HG02623 (cell line): ENCODE results near the gene ERAL1.
"Not testable (repeated sequence)": the region's sequence is repeated elsewhere in the genome, so short reads cannot be mapped to it uniquely, and the experiment has no call there.

ENCODE experiments used
- ATAC-seq: cut with Tn5 transposase; IDR thresholded peaks from one replicate; pipeline ENCODE4 v1.9.1; 2021; ENCODE audit warnings: moderate library complexity; ENCODE audit not compliant: unreplicated experiment

The ERAL1 gene

GRCh38 chr17:28897769-28898526 is 43.1 kb downstream of the ERAL1 start:
- no peak for ATAC-seq

GRCh38 chr17:28898527-28898955 is 43.7 kb downstream of the ERAL1 start:
- no peak for ATAC-seq

GRCh38 chr17:28899212-28899815 is 44.5 kb downstream of the ERAL1 start:
- no peak for ATAC-seq

- no peak for ATAC-seq
These were observed 46.3 kb downstream of the ERAL1 start for GRCh38 chr17:28900986-28901726.

GRCh38 chr17:28901866-28902818 is 47.3 kb downstream of the ERAL1 start:
- peak; percentile 29 for ATAC-seq

- ATAC-seq, result peak; percentile 78
These were observed 48.2 kb downstream of the ERAL1 start, which contains the start of gene DHRS13 for GRCh38 chr17:28902819-28903545. DHRS13 (minus strand) TSS chr17:28903079; CDS start chr17:28902944, 135 bp downstream.

GRCh38 chr17:28903546-28903841 is 48.7 kb downstream of the ERAL1 start:
- not testable (repeated sequence) for ATAC-seq

GRCh38 chr17:28904800-28905199 is 50.0 kb downstream of the ERAL1 start:
- no peak for ATAC-seq

- no peak for ATAC-seq
These were observed 51.5 kb downstream of the ERAL1 start for GRCh38 chr17:28906276-28906675.

- ATAC-seq, result no peak
These were observed 52.1 kb downstream of the ERAL1 start for GRCh38 chr17:28906706-28907438.

GRCh38 chr17:28907709-28908475 is 53.1 kb downstream of the ERAL1 start:
- ATAC-seq, result no peak

- no peak for ATAC-seq
These were observed 53.9 kb downstream of the ERAL1 start for GRCh38 chr17:28908640-28909167.

GRCh38 chr17:28910534-28910933 is 55.7 kb downstream of the ERAL1 start:
- ATAC-seq, result no peak
